ENCODE measurements around the gene ITPK1.

DNA sequence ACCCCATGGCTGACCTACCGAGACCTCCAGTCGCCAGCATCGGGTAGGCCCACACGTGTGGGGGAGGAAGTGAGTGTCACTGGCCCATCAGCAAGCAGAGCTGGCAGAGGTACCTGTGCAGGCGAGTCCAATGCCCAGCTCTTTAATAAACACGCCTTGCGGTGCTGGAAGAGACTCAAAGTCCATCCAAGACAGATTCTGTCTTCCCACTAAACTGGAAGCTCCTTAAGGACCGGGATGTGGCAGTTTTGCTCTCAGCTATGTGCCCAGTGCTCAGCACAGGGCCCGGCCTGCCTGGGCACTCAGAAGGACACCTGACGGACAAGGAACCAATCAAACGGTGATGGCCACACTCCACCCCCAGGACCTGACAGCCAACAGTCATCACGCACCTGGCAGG lies 65.0 kb downstream of the ITPK1 start:
- TF ChIP-seq, protein P1, sequence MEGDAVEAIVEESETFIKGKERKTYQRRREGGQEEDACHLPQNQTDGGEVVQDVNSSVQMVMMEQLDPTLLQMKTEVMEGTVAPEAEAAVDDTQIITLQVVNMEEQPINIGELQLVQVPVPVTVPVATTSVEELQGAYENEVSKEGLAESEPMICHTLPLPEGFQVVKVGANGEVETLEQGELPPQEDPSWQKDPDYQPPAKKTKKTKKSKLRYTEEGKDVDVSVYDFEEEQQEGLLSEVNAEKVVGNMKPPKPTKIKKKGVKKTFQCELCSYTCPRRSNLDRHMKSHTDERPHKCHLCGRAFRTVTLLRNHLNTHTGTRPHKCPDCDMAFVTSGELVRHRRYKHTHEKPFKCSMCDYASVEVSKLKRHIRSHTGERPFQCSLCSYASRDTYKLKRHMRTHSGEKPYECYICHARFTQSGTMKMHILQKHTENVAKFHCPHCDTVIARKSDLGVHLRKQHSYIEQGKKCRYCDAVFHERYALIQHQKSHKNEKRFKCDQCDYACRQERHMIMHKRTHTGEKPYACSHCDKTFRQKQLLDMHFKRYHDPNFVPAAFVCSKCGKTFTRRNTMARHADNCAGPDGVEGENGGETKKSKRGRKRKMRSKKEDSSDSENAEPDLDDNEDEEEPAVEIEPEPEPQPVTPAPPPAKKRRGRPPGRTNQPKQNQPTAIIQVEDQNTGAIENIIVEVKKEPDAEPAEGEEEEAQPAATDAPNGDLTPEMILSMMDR (IDR thresholded peaks at IDR 0.05; ENCODE audit: borderline replicate concordance, extremely low read depth, low read length, poor library complexity, severe bottlenecking) = no peak
- no peak for TF ChIP-seq EZH2 (IDR thresholded peaks at IDR 0.05; ENCODE audit: borderline replicate concordance, low read depth, low read length, severe bottlenecking)

Measured in DND-41 (cell line).